HepG2 (cell line): ENCODE results near the gene CLDN9. TPM values are rescaled to one million over a fixed set of nuclear protein-coding genes. Genes with fewer than 3 reads are reported as not detected.
A peak's percentile ranks its signal among the peaks of the same experiment; 100 is the strongest.

Experiments
- ARNT2 ChIP-seq: sonication (generic); formaldehyde crosslinking; IDR thresholded peaks from 2 replicates; pipeline ENCODE4 v1.8.0; 2022; ENCODE audit warnings: mild to moderate bottlenecking, low read depth, missing genetic modification reagents, moderate library complexity
- ATF6 ChIP-seq: sonication (generic); formaldehyde crosslinking; conservative IDR thresholded peaks from 2 replicates; pipeline ENCODE4 v1.4.0; 2020; ENCODE audit warnings: missing genetic modification reagents
- DZIP1 ChIP-seq: sonication (generic); formaldehyde crosslinking; IDR thresholded peaks from 2 replicates; pipeline ENCODE4 v1.5.0; 2020; ENCODE audit warnings: mild to moderate bottlenecking, missing genetic modification reagents
- FOXK2 ChIP-seq: fragments of 450-650 bp; IDR thresholded peaks from 2 replicates; pipeline ENCODE4 v1.6.1; 2016
- MXI1 ChIP-seq: IDR thresholded peaks from 3 replicates; pipeline ENCODE4 v1.6.1; 2012; ENCODE audit warnings: low read depth, low read length, inconsistent platforms, borderline replicate concordance
- PRDM10 ChIP-seq: sonication (generic); formaldehyde crosslinking; IDR thresholded peaks from 2 replicates; pipeline ENCODE4 v1.4.0; 2020; ENCODE audit warnings: low read depth, missing genetic modification reagents
- RNF219 ChIP-seq: sonication (generic); formaldehyde crosslinking; IDR thresholded peaks from 2 replicates; pipeline ENCODE4 v1.5.0; 2020; ENCODE audit warnings: mild to moderate bottlenecking, missing genetic modification reagents
- SMAD1 ChIP-seq: sonication (generic); formaldehyde crosslinking; IDR thresholded peaks from 2 replicates; pipeline ENCODE4 v1.4.0; 2020; ENCODE audit warnings: missing genetic modification reagents, low read depth, mild to moderate bottlenecking, borderline replicate concordance
- THRA ChIP-seq: sonication (generic); formaldehyde crosslinking; IDR thresholded peaks from 2 replicates; pipeline ENCODE4 v1.4.0; 2020; ENCODE audit warnings: missing genetic modification reagents, borderline replicate concordance
- ZNF740 ChIP-seq: sonication (generic); formaldehyde crosslinking; IDR thresholded peaks from 2 replicates; pipeline ENCODE4 v1.4.0; 2020; ENCODE audit warnings: missing genetic modification reagents
- ZNF770 ChIP-seq: sonication (generic); formaldehyde crosslinking; IDR thresholded peaks from 2 replicates; pipeline ENCODE4 v1.5.0; 2020; ENCODE audit warnings: mild to moderate bottlenecking, missing genetic modification reagents
- ZNF891 ChIP-seq: sonication (generic); formaldehyde crosslinking; IDR thresholded peaks from 2 replicates; pipeline ENCODE4 v1.5.0; 2020; ENCODE audit warnings: mild to moderate bottlenecking, missing genetic modification reagents
- polyA plus RNA-seq, 8 experiments: library from polyadenylated mRNA; depleted of rRNA in 3 of 8; stranded (reverse) in 7 of 8; unstranded in 1 of 8; fragments of >200 nt; fragmentation: Illumina TruSeq in 4 of 8; extraction: Trizol in 4 of 8; gene quantifications; 2 replicates each; pipeline versions ENCODE4 v1.2.1 to v1.2.3, GENCODE V29; 2011 to 2016; ENCODE audit warnings: low read depth in 4 of 8, missing spikeins in 1 of 8, mixed read lengths in 1 of 8; ENCODE audit not compliant: insufficient read depth in 1 of 8
- total RNA-seq, 5 experiments: library from RNA; depleted of rRNA; stranded (reverse); fragments of >200 nt; fragmentation: Illumina TruSeq; extraction: Trizol; gene quantifications; 2 replicates each; pipeline ENCODE4 v1.2.3, GENCODE V29; 2016; ENCODE audit warnings: low read depth in 1 of 5

Gene CLDN9
- total and polyA plus RNA-seq, 2 of the 13 experiments (the other 11 are each of a cell fraction or from before 2014, with no cell fraction given), result 0.15 to 0.26 TPM

- TF ChIP-seq ZNF740 (no peak), ATF6 (CRISPR knock-in tag) (no peak), SMAD1 (CRISPR knock-in tag) (no peak), FOXK2 (no peak), MXI1 (no peak), PRDM10 (CRISPR knock-in tag) (no peak), THRA (CRISPR knock-in tag) (no peak), DZIP1 (CRISPR knock-in tag) (no peak), ZNF891 (CRISPR knock-in tag) (0 out of 2 replicates have a peak, but pooled peaks have one; percentile 14), RNF219 (no peak), ARNT2 (no peak), ZNF770 (no peak)
Measured at GRCh38 chr16:3007059-3007956, 5.4 kb upstream of the CLDN9 start (continued).
